ENCODE data around the gene USP15.

DNA sequence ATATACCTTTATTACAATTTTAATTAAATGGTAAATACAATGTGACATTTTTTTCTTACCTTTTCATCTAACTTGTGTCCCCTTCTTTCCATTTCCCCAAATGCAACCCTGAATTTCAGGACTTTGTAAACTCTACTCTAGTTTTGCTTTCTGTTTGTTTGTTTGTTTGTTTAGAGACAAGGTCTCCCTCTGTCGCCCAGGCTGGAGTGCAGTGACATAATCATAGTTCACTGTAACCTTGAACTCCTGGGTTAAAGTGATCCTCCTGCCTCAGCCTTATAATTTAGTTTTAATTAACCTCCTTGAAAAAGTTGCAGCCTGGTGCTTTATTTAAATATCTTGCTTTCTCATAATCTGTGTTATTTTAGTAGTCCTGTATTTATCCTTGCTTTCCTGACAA, 147.4 kb downstream of the USP15 start:
- TF ChIP-seq SMC3 (IDR thresholded peaks at IDR 0.05; ENCODE audit: low read depth, low read length) (no peak), POLR2A (IDR thresholded peaks at IDR 0.05; ENCODE audit: low read depth, low read length) (no peak), BHLHE40 (IDR thresholded peaks at IDR 0.05; ENCODE audit: low read depth, low read length) (no peak), RFX5 (IDR thresholded peaks at IDR 0.05; ENCODE audit: low read depth, low read length) (no peak)
- TF ChIP-seq, protein P1, sequence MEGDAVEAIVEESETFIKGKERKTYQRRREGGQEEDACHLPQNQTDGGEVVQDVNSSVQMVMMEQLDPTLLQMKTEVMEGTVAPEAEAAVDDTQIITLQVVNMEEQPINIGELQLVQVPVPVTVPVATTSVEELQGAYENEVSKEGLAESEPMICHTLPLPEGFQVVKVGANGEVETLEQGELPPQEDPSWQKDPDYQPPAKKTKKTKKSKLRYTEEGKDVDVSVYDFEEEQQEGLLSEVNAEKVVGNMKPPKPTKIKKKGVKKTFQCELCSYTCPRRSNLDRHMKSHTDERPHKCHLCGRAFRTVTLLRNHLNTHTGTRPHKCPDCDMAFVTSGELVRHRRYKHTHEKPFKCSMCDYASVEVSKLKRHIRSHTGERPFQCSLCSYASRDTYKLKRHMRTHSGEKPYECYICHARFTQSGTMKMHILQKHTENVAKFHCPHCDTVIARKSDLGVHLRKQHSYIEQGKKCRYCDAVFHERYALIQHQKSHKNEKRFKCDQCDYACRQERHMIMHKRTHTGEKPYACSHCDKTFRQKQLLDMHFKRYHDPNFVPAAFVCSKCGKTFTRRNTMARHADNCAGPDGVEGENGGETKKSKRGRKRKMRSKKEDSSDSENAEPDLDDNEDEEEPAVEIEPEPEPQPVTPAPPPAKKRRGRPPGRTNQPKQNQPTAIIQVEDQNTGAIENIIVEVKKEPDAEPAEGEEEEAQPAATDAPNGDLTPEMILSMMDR (conservative IDR thresholded peaks at IDR 0.05; ENCODE audit: low read depth, low read length), result no peak

Measured in IMR-90 (cell line).